BLaER1 (cell line): ENCODE results near the gene CCDC12.

Source experiments
- H3K27ac ChIP-seq: shearing (Covaris generic); formaldehyde crosslinking; 2 replicates; pipeline ENCODE4 v1.8.1; 2022
- H3K27me3 ChIP-seq: shearing (Covaris generic); formaldehyde crosslinking; 2 replicates; pipeline ENCODE4 v1.8.1; 2022
- H3K36me3 ChIP-seq: shearing (Covaris generic); formaldehyde crosslinking; 2 replicates; pipeline ENCODE4 v1.8.1; 2022
- H3K4me1 ChIP-seq: shearing (Covaris generic); formaldehyde crosslinking; 2 replicates; pipeline ENCODE4 v1.8.1; 2022
- H3K4me2 ChIP-seq: shearing (Covaris generic); formaldehyde crosslinking; 2 replicates; pipeline ENCODE4 v1.8.1; 2022
- H3K4me3 ChIP-seq: shearing (Covaris generic); formaldehyde crosslinking; 2 replicates; pipeline ENCODE4 v1.8.1; 2022
- H3K9ac ChIP-seq: shearing (Covaris generic); formaldehyde crosslinking; 2 replicates; pipeline ENCODE4 v1.8.1; 2022
- H3K9me3 ChIP-seq: shearing (Covaris generic); formaldehyde crosslinking; 2 replicates; pipeline ENCODE4 v1.8.1; 2022
- H4K20me1 ChIP-seq: shearing (Covaris generic); formaldehyde crosslinking; 2 replicates; pipeline ENCODE4 v1.8.1; 2022
- Cebpa-rat ChIP-seq: shearing (Covaris generic); IDR thresholded peaks from 2 replicates; pipeline ENCODE4 v1.8.1; 2022

The CCDC12 gene

GRCh38 chr3:46898321-46899150 is 78.0 kb downstream of the CCDC12 start:
- H3K4me1 ChIP-seq = peaks cover 24% of the 10 kb centered on the region
- no peaks in the 10 kb centered on the region for H3K36me3 ChIP-seq
- H3K4me3 ChIP-seq = peak overlapping the region; percentile 25; the same call in 1 of the 2 replicates
- H3K27me3 ChIP-seq = peaks cover 23% of the 10 kb centered on the region
- no peaks in the 10 kb centered on the region for H4K20me1 ChIP-seq
- H3K4me2 ChIP-seq = peak overlapping the region; percentile 84
- H3K27ac ChIP-seq = no peak overlapping the region
- TF ChIP-seq Cebpa-rat = no peak
- no peak overlapping the region for H3K9ac ChIP-seq
- H3K9me3 ChIP-seq = no peaks in the 10 kb centered on the region

- H3K4me3 ChIP-seq = 0 out of 2 replicates have a peak overlapping the region, but pooled peaks have one; percentile 25
- no peaks in the 10 kb centered on the region for H3K9me3 ChIP-seq
- peak overlapping the region; percentile 84 for H3K4me2 ChIP-seq
- H3K36me3 ChIP-seq = no peaks in the 10 kb centered on the region
- no peak overlapping the region for H3K27ac ChIP-seq
- H3K27me3 ChIP-seq = peaks cover 23% of the 10 kb centered on the region
- H3K9ac ChIP-seq = no peak overlapping the region
- H3K4me1 ChIP-seq = peaks cover 24% of the 10 kb centered on the region
- no peaks in the 10 kb centered on the region for H4K20me1 ChIP-seq
- TF ChIP-seq Cebpa-rat = no peak
These were observed 78.7 kb downstream of the CCDC12 start for GRCh38 chr3:46897829-46898320.

- H3K4me1 ChIP-seq = peaks cover 31% of the 10 kb centered on the region
- TF ChIP-seq Cebpa-rat = no peak
- no peaks in the 10 kb centered on the region for H3K36me3 ChIP-seq
- H3K4me2 ChIP-seq = no peak overlapping the region
- H3K27ac ChIP-seq = no peak overlapping the region
- H4K20me1 ChIP-seq = no peaks in the 10 kb centered on the region
- no peaks in the 10 kb centered on the region for H3K9me3 ChIP-seq
- peaks cover 23% of the 10 kb centered on the region for H3K27me3 ChIP-seq
- H3K4me3 ChIP-seq = no peak overlapping the region
- no peak overlapping the region for H3K9ac ChIP-seq
These were observed 79.5 kb downstream of the CCDC12 start for GRCh38 chr3:46897031-46897430.

- Histone ChIP-seq H3K36me3 (no peaks in the 10 kb centered on the region), H3K9me3 (no peaks in the 10 kb centered on the region), H3K4me1 (peaks cover 37% of the 10 kb centered on the region), H3K4me2 (no peak overlapping the region), H3K27ac (no peak overlapping the region), H3K27me3 (peaks cover 23% of the 10 kb centered on the region), H3K9ac (no peak overlapping the region), H4K20me1 (no peaks in the 10 kb centered on the region), H3K4me3 (no peak overlapping the region)
- TF ChIP-seq Cebpa-rat = no peak
These were observed 80.2 kb downstream of the CCDC12 start for GRCh38 chr3:46896386-46896785.

GRCh38 chr3:46895761-46896160 is 80.8 kb downstream of the CCDC12 start:
- Histone ChIP-seq H3K9me3 (no peaks in the 10 kb centered on the region), H3K4me2 (no peak overlapping the region), H3K27me3 (peaks cover 23% of the 10 kb centered on the region), H3K36me3 (no peaks in the 10 kb centered on the region), H3K4me3 (no peak overlapping the region), H3K4me1 (peaks cover 43% of the 10 kb centered on the region), H3K27ac (no peak overlapping the region), H4K20me1 (no peaks in the 10 kb centered on the region), H3K9ac (no peak overlapping the region)
- TF ChIP-seq Cebpa-rat = no peak

GRCh38 chr3:46895204-46895660 is 81.3 kb downstream of the CCDC12 start:
- Histone ChIP-seq H3K4me1 (peaks cover 49% of the 10 kb centered on the region), H3K36me3 (no peaks in the 10 kb centered on the region), H3K9me3 (no peaks in the 10 kb centered on the region), H3K27ac (no peak overlapping the region), H3K4me3 (no peak overlapping the region), H3K9ac (no peak overlapping the region), H4K20me1 (no peaks in the 10 kb centered on the region), H3K4me2 (no peak overlapping the region), H3K27me3 (peaks cover 23% of the 10 kb centered on the region)
- TF ChIP-seq Cebpa-rat = no peak

- H3K9me3 ChIP-seq = no peaks in the 10 kb centered on the region
- no peak for TF ChIP-seq Cebpa-rat
- no peaks in the 10 kb centered on the region for H3K36me3 ChIP-seq
- H3K27ac ChIP-seq = no peak overlapping the region
- no peaks in the 10 kb centered on the region for H4K20me1 ChIP-seq
- H3K4me2 ChIP-seq = no peak overlapping the region
- H3K4me1 ChIP-seq = peaks cover 58% of the 10 kb centered on the region
- H3K27me3 ChIP-seq = peaks cover 17% of the 10 kb centered on the region
- no peak overlapping the region for H3K9ac ChIP-seq
- no peak overlapping the region for H3K4me3 ChIP-seq
These were observed 82.3 kb downstream of the CCDC12 start for GRCh38 chr3:46894256-46894655.

- Histone ChIP-seq H3K4me2 (peak overlapping the region; percentile 96; the same call in 1 of the 2 replicates), H3K36me3 (no peaks in the 10 kb centered on the region), H3K27me3 (peaks cover 12% of the 10 kb centered on the region), H3K4me1 (peaks cover 60% of the 10 kb centered on the region), H3K9ac (no peak overlapping the region), H3K9me3 (no peaks in the 10 kb centered on the region), H3K27ac (no peak overlapping the region), H3K4me3 (no peak overlapping the region), H4K20me1 (no peaks in the 10 kb centered on the region)
- no peak for TF ChIP-seq Cebpa-rat
These were observed 82.8 kb downstream of the CCDC12 start for GRCh38 chr3:46893763-46894162.

- H3K4me1 ChIP-seq = peaks cover 57% of the 10 kb centered on the region
- peak overlapping the region; percentile 96 for H3K4me2 ChIP-seq
- peaks cover 7% of the 10 kb centered on the region for H3K27me3 ChIP-seq
- 0 out of 2 replicates have a peak overlapping the region, but pooled peaks have one; percentile 43 for H3K9ac ChIP-seq
- no peak for TF ChIP-seq Cebpa-rat
- H3K9me3 ChIP-seq = no peaks in the 10 kb centered on the region
- H3K27ac ChIP-seq = no peak overlapping the region
- no peaks in the 10 kb centered on the region for H4K20me1 ChIP-seq
- H3K36me3 ChIP-seq = no peaks in the 10 kb centered on the region
- H3K4me3 ChIP-seq = peak overlapping the region; percentile 61
These were observed 83.3 kb downstream of the CCDC12 start for GRCh38 chr3:46893146-46893748.
